CD4-positive, alpha-beta T cell treated with Interleukin-6 at 100 ng/mL for 8 hours (primary cell): ENCODE results near the gene ASTN2.

ENCODE experiments used
- DNase-seq: peaks from one replicate; pipeline ENCODE4 v3.0.0-alpha.2; 2020; ENCODE audit warnings: mixed read lengths, low spot score

ASTN2 gene

GRCh38 chr9:116483622-116484491 lies 931.0 kb downstream of the ASTN2 start:
- no peak for DNase-seq

- DNase-seq: no peak
Measured at GRCh38 chr9:116482740-116483139, 932.1 kb downstream of the ASTN2 start.

- DNase-seq: no peak
Measured at GRCh38 chr9:116480700-116481099, 934.2 kb downstream of the ASTN2 start.

GRCh38 chr9:116479967-116480366 lies 934.9 kb downstream of the ASTN2 start:
- no peak for DNase-seq

GRCh38 chr9:116479056-116479544 lies 935.8 kb downstream of the ASTN2 start:
- DNase-seq: no peak

- DNase-seq: no peak
Measured at GRCh38 chr9:116477584-116478141, 937.2 kb downstream of the ASTN2 start.

- DNase-seq: no peak
Measured at GRCh38 chr9:116476935-116477381, 937.9 kb downstream of the ASTN2 start.

GRCh38 chr9:116476002-116476401 lies 938.9 kb downstream of the ASTN2 start:
- no peak for DNase-seq

- DNase-seq: no peak
Measured at GRCh38 chr9:116475201-116475600, 939.7 kb downstream of the ASTN2 start.

GRCh38 chr9:116471944-116472506 lies 942.8 kb downstream of the ASTN2 start:
- DNase-seq: no peak

GRCh38 chr9:116471093-116471906 lies 943.6 kb downstream of the ASTN2 start:
- no peak for DNase-seq

- no peak for DNase-seq
Measured at GRCh38 chr9:116468793-116469527, 945.9 kb downstream of the ASTN2 start.

- DNase-seq: no peak
Measured at GRCh38 chr9:116468369-116468768, 946.5 kb downstream of the ASTN2 start.

- no peak for DNase-seq
Measured at GRCh38 chr9:116467740-116468351, 947.0 kb downstream of the ASTN2 start.

GRCh38 chr9:116466271-116467235 lies 948.3 kb downstream of the ASTN2 start:
- no peak for DNase-seq

GRCh38 chr9:116465576-116466270 lies 949.1 kb downstream of the ASTN2 start:
- DNase-seq: no peak

- DNase-seq: no peak
Measured at GRCh38 chr9:116464987-116465571, 949.8 kb downstream of the ASTN2 start.

GRCh38 chr9:116464423-116464822 lies 950.4 kb downstream of the ASTN2 start:
- no peak for DNase-seq

- DNase-seq: no peak
Measured at GRCh38 chr9:116461632-116462031, 953.2 kb downstream of the ASTN2 start.
